Right atrium auricular region (tissue), 2 donors: ENCODE measurements around the gene HIPK2. TPM values are rescaled to one million over a fixed set of nuclear protein-coding genes. Genes with fewer than 3 reads are reported as not detected.

ENCODE experiments used
- DNase-seq: peaks from one replicate; pipeline ENCODE4 v3.0.0-alpha.2; 2019; ENCODE audit warnings: low spot score
- H3K27ac ChIP-seq, 2 donors: fragments of 200-600 bp; sonication (generic); 1 replicate in 1 of 2; 2 replicates in 1 of 2; pipeline ENCODE4 v1.5.1; 2016 to 2019
- H3K27me3 ChIP-seq, 2 donors: fragments of 200-600 bp; sonication (generic); one replicate each; pipeline versions ENCODE4 v1.5.1 to v1.6.0; 2017 to 2019
- H3K36me3 ChIP-seq: fragments of 200-600 bp; sonication (generic); one replicate; pipeline ENCODE4 v1.5.1; 2016
- H3K4me1 ChIP-seq, 2 donors: fragments of 200-600 bp; sonication (generic); one replicate each; pipeline versions ENCODE4 v1.5.1 to v1.6.0; 2017 to 2019
- H3K4me3 ChIP-seq, 2 donors: fragments of 200-600 bp; sonication (generic); 1 replicate in 1 of 2; 2 replicates in 1 of 2; pipeline ENCODE4 v1.5.1; 2017 to 2019; ENCODE audit warnings: mild to moderate bottlenecking in 1 of 2, moderate library complexity in 1 of 2
- H3K9me3 ChIP-seq, 2 donors: fragments of 200-600 bp; sonication (generic); one replicate each; pipeline ENCODE4 v1.5.1; 2019
- total RNA-seq, 2 donors: library from RNA; depleted of rRNA; stranded (reverse); fragments of >200 nt; gene quantifications; one replicate each; pipeline ENCODE4 v1.1.0, GENCODE V29; 2016
- TF ChIP-seq, protein P1 (sequence below), 2 donors: fragments of 200-600 bp; sonication (generic); IDR thresholded peaks; one replicate each; pipeline ENCODE4 v1.5.1; 2019; ENCODE audit warnings: antibody characterized with exemption in 2 of 2

The HIPK2 gene
- total RNA-seq, 2 donors from 2014 or later, result 87.0 to 131 TPM

DNA sequence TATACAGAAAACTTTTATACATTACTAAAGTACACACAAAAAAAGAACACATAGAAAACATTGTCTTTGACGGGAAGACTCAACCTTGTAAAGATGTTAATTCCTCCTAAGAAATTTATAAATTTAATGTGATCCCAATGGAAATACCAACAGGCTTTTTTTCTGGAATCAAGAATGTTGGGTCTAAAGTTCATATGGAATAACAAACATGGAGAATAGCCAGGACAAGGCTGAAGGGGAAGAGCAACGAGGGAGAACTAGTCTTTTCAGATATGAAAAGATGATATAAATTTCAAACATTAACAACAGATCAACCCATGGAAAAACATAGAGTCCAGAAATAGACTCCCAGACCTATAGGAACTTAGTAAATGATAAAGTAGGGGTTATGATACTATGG is 19.8 kb downstream of the HIPK2 start:
- H3K27me3 ChIP-seq, result no peaks in the 10 kb centered on the region
- TF ChIP-seq, protein P1, sequence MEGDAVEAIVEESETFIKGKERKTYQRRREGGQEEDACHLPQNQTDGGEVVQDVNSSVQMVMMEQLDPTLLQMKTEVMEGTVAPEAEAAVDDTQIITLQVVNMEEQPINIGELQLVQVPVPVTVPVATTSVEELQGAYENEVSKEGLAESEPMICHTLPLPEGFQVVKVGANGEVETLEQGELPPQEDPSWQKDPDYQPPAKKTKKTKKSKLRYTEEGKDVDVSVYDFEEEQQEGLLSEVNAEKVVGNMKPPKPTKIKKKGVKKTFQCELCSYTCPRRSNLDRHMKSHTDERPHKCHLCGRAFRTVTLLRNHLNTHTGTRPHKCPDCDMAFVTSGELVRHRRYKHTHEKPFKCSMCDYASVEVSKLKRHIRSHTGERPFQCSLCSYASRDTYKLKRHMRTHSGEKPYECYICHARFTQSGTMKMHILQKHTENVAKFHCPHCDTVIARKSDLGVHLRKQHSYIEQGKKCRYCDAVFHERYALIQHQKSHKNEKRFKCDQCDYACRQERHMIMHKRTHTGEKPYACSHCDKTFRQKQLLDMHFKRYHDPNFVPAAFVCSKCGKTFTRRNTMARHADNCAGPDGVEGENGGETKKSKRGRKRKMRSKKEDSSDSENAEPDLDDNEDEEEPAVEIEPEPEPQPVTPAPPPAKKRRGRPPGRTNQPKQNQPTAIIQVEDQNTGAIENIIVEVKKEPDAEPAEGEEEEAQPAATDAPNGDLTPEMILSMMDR (IDR thresholded peaks at IDR 0.05), result no peak
- DNase-seq, result no peak
- no peaks in the 10 kb centered on the region for H3K9me3 ChIP-seq
- no peaks in the 10 kb centered on the region for H3K36me3 ChIP-seq
- H3K4me3 ChIP-seq, result no peak overlapping the region
- no peak overlapping the region for H3K27ac ChIP-seq
- peaks cover 0 to 49% of the 10 kb centered on the region in 2 donors for H3K4me1 ChIP-seq

DNA sequence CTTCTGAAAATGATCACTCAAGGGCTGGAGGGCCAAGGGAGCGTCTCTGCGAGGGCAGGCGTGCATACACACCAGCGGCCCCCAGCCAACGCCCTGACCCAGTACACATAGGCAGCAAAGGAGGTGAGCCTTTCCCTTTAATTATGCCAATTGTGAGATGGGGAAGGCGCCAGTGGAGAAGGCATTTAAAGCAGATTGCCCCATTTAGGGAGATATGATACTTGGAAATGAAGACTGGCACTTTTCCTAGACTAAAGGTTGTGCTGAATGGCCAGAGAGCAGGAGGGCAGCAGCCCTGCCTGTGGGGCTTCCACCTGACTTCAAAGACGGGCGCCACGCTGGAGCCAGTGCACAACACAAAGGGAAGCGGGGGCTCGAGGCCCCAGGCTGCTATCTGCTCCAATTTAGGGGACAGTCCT is 24.1 kb downstream of the HIPK2 start:
- H3K27me3 ChIP-seq, result no peaks in the 10 kb centered on the region
- no peaks in the 10 kb centered on the region for H3K9me3 ChIP-seq
- H3K36me3 ChIP-seq, result no peaks in the 10 kb centered on the region
- H3K4me3 ChIP-seq, result no peak overlapping the region
- peaks cover 0 to 73% of the 10 kb centered on the region in 2 donors for H3K4me1 ChIP-seq
- H3K27ac ChIP-seq, result peak overlapping the region; percentile 36 to 61
- TF ChIP-seq, protein P1 (IDR thresholded peaks at IDR 0.05), result no peak
- DNase-seq, result no peak

DNA sequence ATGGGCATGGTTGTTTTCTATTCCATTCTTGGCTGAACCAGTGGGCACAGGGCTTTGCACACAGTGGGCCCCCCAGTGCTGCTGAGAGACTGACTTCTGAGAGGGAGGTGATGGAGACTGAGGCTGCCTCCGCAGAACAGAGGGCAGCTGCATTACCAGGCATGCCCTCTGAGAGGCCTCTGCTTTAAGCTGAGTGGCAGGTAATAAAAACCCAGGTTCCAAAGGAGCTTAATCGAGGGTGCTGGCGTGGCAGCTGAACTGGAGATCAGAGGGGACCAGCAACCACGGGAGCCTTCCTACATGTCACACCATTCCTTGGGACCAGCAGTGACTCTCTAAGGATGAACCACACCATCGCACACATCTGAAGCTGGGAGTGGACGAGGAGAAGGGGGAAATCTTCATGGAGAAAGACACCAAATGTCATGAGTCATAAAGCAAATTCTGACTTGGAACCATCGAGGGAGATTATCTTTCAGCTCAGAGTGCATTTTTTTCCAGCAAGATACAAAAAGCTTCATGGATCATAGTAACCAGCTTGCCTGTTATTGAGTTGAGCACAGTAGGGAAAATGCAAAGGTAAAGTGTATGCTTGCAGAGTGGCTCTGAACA is 24.6 kb downstream of the HIPK2 start:
- TF ChIP-seq, protein P1 (IDR thresholded peaks at IDR 0.05), result peak in 1 of 2 donors; percentile 32
- H3K9me3 ChIP-seq, result no peaks in the 10 kb centered on the region
- DNase-seq, result no peak
- no peaks in the 10 kb centered on the region for H3K36me3 ChIP-seq
- no peaks in the 10 kb centered on the region for H3K27me3 ChIP-seq
- peak overlapping the region; percentile 36 to 61 for H3K27ac ChIP-seq
- H3K4me1 ChIP-seq, result peaks cover 0 to 74% of the 10 kb centered on the region in 2 donors
- no peak overlapping the region for H3K4me3 ChIP-seq

DNA sequence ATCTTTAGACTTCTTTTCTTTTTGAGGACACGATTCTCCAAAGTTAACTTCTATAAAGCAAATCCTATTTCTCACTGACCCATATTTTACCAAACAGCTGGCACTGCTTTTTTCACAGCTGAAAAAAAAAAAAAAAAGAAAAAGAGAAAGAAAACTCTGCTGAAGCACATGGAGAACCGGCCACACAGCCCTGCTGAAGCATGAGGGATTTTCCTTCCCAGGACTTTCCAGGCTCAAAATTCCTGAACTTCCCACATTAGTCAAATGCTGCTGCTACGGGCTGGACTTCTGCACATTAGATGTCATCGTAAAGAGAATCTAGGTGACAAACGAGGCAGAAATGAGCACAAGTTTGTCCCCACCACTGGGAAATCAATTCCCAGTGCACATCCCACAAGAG is 25.2 kb downstream of the HIPK2 start:
- TF ChIP-seq, protein P1 (IDR thresholded peaks at IDR 0.05), result no peak
- H3K4me1 ChIP-seq, result peaks cover 0 to 78% of the 10 kb centered on the region in 2 donors
- H3K9me3 ChIP-seq, result no peaks in the 10 kb centered on the region
- H3K27me3 ChIP-seq, result no peaks in the 10 kb centered on the region
- peak overlapping the region; percentile 36 to 61 for H3K27ac ChIP-seq
- no peak overlapping the region for H3K4me3 ChIP-seq
- no peak for DNase-seq
- H3K36me3 ChIP-seq, result no peaks in the 10 kb centered on the region

DNA sequence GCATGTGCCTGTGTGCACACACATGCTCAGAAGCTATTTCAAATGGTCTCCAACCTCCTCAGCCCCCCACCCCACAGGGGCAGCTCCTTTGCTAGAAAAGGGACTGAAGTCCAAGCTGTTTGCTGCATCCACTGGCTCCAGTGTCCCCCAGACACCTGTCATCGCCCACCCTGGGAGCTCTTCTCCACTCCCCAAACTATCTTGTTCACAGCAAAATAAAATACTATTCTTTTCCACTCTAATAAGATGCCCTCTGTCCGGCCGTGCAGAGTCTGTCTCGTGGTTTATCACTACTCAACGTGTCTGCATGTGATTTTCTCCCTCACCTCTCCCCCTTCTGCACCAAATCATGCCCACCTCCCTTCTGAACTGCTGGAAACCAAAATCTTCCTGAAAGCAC is 25.6 kb downstream of the HIPK2 start:
- H3K27me3 ChIP-seq, result no peaks in the 10 kb centered on the region
- peak overlapping the region; percentile 36 to 43 for H3K27ac ChIP-seq
- TF ChIP-seq, protein P1 (IDR thresholded peaks at IDR 0.05), result no peak
- no peaks in the 10 kb centered on the region for H3K9me3 ChIP-seq
- H3K36me3 ChIP-seq, result no peaks in the 10 kb centered on the region
- DNase-seq, result no peak
- no peak overlapping the region for H3K4me3 ChIP-seq
- H3K4me1 ChIP-seq, result peaks cover 0 to 80% of the 10 kb centered on the region in 2 donors
